Measurements from ENCODE around the gene RNF207. TPM values are rescaled to one million over a fixed set of nuclear protein-coding genes. Genes with fewer than 3 reads are reported as not detected.

RNF207 gene
- total and polyA plus RNA-seq, 2 of the 8 experiments (the other 6 are each of a cell fraction or from before 2014, with no cell fraction given): 3.9 to 5.4 TPM

- no peaks in the 10 kb centered on the region for H3K79me1 ChIP-seq (ENCODE audit: low read depth, low read length)
- H3K4me1 ChIP-seq (replicated peaks in 1 of 4; ENCODE audit: control insufficient read depth in 3 of 4, insufficient read depth in 4 of 4, low read length in 3 of 4): peaks cover 0 to 31% (median 24%) of the 10 kb centered on the region in 4 experiments; a peak in 6 of 7 replicates
- peak overlapping the region in 2 of 4 experiments; percentile 35 to 61; a peak in 3 of 8 replicates for H3K4me3 ChIP-seq (ENCODE audit: extremely low read depth in 1 of 4, insufficient read depth in 2 of 4, low read depth in 3 of 4, low read length in 4 of 4)
- H3K18ac ChIP-seq (ENCODE audit: extremely low read depth, low read length): peak overlapping the region; percentile 71; the same call in 1 of the 2 replicates
- H3K9ac ChIP-seq (replicated peaks in 1 of 4; ENCODE audit: extremely low read depth in 1 of 4, low read depth in 3 of 4, low read length in 3 of 4): no peak overlapping the region
- H4K5ac ChIP-seq (ENCODE audit: insufficient read length, low read depth, low read length): no peak overlapping the region
- no peak overlapping the region for H3K23ac ChIP-seq (ENCODE audit: insufficient read length)
- H4K20me1 ChIP-seq (replicated peaks in 1 of 2; ENCODE audit: control insufficient read depth in 1 of 2, insufficient read depth in 2 of 2, low read length in 2 of 2): peaks cover 0 to 7% of the 10 kb centered on the region in 2 experiments
- peak overlapping the region; percentile 65; the same call in 1 of the 2 replicates for H2AK5ac ChIP-seq (ENCODE audit: low read depth, low read length)
- TF ChIP-seq TEAD4 (IDR thresholded peaks at IDR 0.05; ENCODE audit: low read depth, low read length) (peak; percentile 67; the same call in 1 of the 2 replicates), KDM1A (IDR thresholded peaks at IDR 0.05; ENCODE audit: borderline replicate concordance, low read length) (no peak)
- H2AFZ ChIP-seq (ENCODE audit: low read length): no peak overlapping the region
- H2BK12ac ChIP-seq (ENCODE audit: low read depth, low read length): no peak overlapping the region
- FAIRE-seq (no peak), DNase-seq (ENCODE audit: low read depth in 1 of 2, low spot score in 2 of 2) (no peak)
- H3K36me3 ChIP-seq (ENCODE audit: control insufficient read depth in 2 of 4, insufficient read depth in 4 of 4, low read length in 3 of 4): no peaks in the 10 kb centered on the region
- no peaks in the 10 kb centered on the region for H3K79me2 ChIP-seq (ENCODE audit: control insufficient read depth in 1 of 2, insufficient read depth in 2 of 2, low read length in 2 of 2)
- no peak overlapping the region; the same call in 1 of the 2 replicates for H4K8ac ChIP-seq (ENCODE audit: extremely low read depth, insufficient read depth, low read length)
- H2BK120ac ChIP-seq (replicated peaks; ENCODE audit: low read depth, low read length): no peak overlapping the region
- ChIA-PET CTCF (ENCODE audit: partially characterized antibody) (interaction anchor here (0.7 to 17.1 kb wide), 14 partner anchors 9 to 212 kb away, joined by 3 to 353 read pairs (median 4); partner anchors contain the start of genes HES2, HES3 and ICMT), POLR2A (ENCODE audit: partially characterized antibody) (interaction anchor here (0.6 to 5.6 kb wide), 16 partner anchors 8 to 259 kb away, joined by 3 to 78 read pairs (median 6); partner anchors contain the start of genes HES3, ICMT, RPL22 and TNFRSF25)
- peak overlapping the region; percentile 57 to 92 for H3K4me2 ChIP-seq (ENCODE audit: insufficient read depth in 1 of 2, low read depth in 2 of 2, low read length in 2 of 2)
- no peak overlapping the region for H3K14ac ChIP-seq (ENCODE audit: insufficient read length)
- H4K91ac ChIP-seq (replicated peaks; ENCODE audit: insufficient read length, low read length): no peak overlapping the region
- no peak overlapping the region; the same call in 1 of the 2 replicates for H2BK5ac ChIP-seq (ENCODE audit: low read depth, low read length)
- H3K23me2 ChIP-seq (ENCODE audit: low read depth, low read length): peaks cover 20% of the 10 kb centered on the region; the same call in 1 of the 2 replicates
- H3K27ac ChIP-seq (ENCODE audit: low read depth, low read length): no peak overlapping the region
- no peak overlapping the region for H3K4ac ChIP-seq (replicated peaks; ENCODE audit: insufficient read length, low read depth, low read length)
- H2BK15ac ChIP-seq (ENCODE audit: low read length): no peak overlapping the region
- H3K56ac ChIP-seq (replicated peaks; ENCODE audit: insufficient read length, low read depth, low read length): no peak overlapping the region
- H3K27me3 ChIP-seq (replicated peaks in 1 of 4; ENCODE audit: control insufficient read depth in 3 of 4, extremely low read depth in 1 of 4, insufficient read depth in 3 of 4, low read length in 3 of 4): peaks cover 1 to 52% (median 40%) of the 10 kb centered on the region in 4 experiments
- 79% methylated on average over 18 of the region's 19 CpGs; no CpG with 5 or more reads in 1 of the 2 experiments for WGBS, 2 experiments (ENCODE audit: extremely low coverage in 1 of 2, insufficient coverage in 1 of 2, insufficient read length in 1 of 2, insufficient replicate concordance in 2 of 2, low coverage in 1 of 2, low lambda C conversion rate in 2 of 2, missing lambda C conversion rate in 1 of 2)
- no peaks in the 10 kb centered on the region for H3K9me3 ChIP-seq (ENCODE audit: insufficient read depth in 2 of 2, low read depth in 1 of 2, low read length in 1 of 2)
- 0 out of 2 replicates have a peak overlapping the region, but pooled peaks have one; percentile 21 for H2BK20ac ChIP-seq (ENCODE audit: low read length)
Observed at GRCh38 chr1:6207075-6207885, 1.4 kb downstream of the RNF207 start.
